ENCODE measurements around the gene VGLL2.
"Not testable (repeated sequence)": the region's sequence is repeated elsewhere in the genome, so short reads cannot be mapped to it uniquely, and the experiment has no call there.

VGLL2 gene

GRCh38 chr6:117265410-117266256 is at the start of gene VGLL2:
Gene VGLL2, plus strand, starts transcription at chr6:117265558. Its CDS starts 206 bp downstream, at chr6:117265764.
- DNase-seq (ENCODE audit: low spot score), result no peak

- DNase-seq (ENCODE audit: low spot score), result no peak
These were observed 42.5 kb upstream of the VGLL2 start for GRCh38 chr6:117222861-117223260.

- DNase-seq (ENCODE audit: low spot score), result no peak
These were observed 38.6 kb upstream of the VGLL2 start for GRCh38 chr6:117226778-117227177.

- DNase-seq (ENCODE audit: low spot score), result no peak
These were observed 38.0 kb upstream of the VGLL2 start for GRCh38 chr6:117227245-117227962.

- no peak for DNase-seq (ENCODE audit: low spot score)
These were observed 37.2 kb upstream of the VGLL2 start for GRCh38 chr6:117228202-117228601.

- no peak for DNase-seq (ENCODE audit: low spot score)
These were observed 35.5 kb upstream of the VGLL2 start for GRCh38 chr6:117229870-117230269.

GRCh38 chr6:117231466-117231865 is 33.9 kb upstream of the VGLL2 start:
- no peak for DNase-seq (ENCODE audit: low spot score)

- DNase-seq (ENCODE audit: low spot score), result no peak
These were observed 33.2 kb upstream of the VGLL2 start for GRCh38 chr6:117232196-117232595.

- DNase-seq (ENCODE audit: low spot score), result no peak
These were observed 32.2 kb upstream of the VGLL2 start for GRCh38 chr6:117233145-117233544.

GRCh38 chr6:117237561-117237960 is 27.8 kb upstream of the VGLL2 start:
- DNase-seq (ENCODE audit: low spot score), result no peak

- DNase-seq (ENCODE audit: low spot score), result not testable (repeated sequence)
These were observed 20.8 kb upstream of the VGLL2 start for GRCh38 chr6:117244571-117244970.

GRCh38 chr6:117244979-117245378 is 20.4 kb upstream of the VGLL2 start:
- DNase-seq (ENCODE audit: low spot score), result not testable (repeated sequence)

GRCh38 chr6:117253785-117254184 is 11.6 kb upstream of the VGLL2 start:
- no peak for DNase-seq (ENCODE audit: low spot score)

- DNase-seq (ENCODE audit: low spot score), result no peak
These were observed 2.6 kb upstream of the VGLL2 start for GRCh38 chr6:117262799-117263198.

GRCh38 chr6:117263353-117263927 is 1.9 kb upstream of the VGLL2 start:
- DNase-seq (ENCODE audit: low spot score), result no peak

GRCh38 chr6:117264369-117264691 is 1.0 kb upstream of the VGLL2 start:
- DNase-seq (ENCODE audit: low spot score), result no peak

- DNase-seq (ENCODE audit: low spot score), result no peak
These were observed 507 bp upstream of the VGLL2 start for GRCh38 chr6:117264692-117265409.

GRCh38 chr6:117266257-117267053 is 1.1 kb downstream of the VGLL2 start:
- no peak for DNase-seq (ENCODE audit: low spot score)

- DNase-seq (ENCODE audit: low spot score), result no peak
These were observed 1.6 kb downstream of the VGLL2 start for GRCh38 chr6:117267054-117267347.

GRCh38 chr6:117267766-117268534 is 2.6 kb downstream of the VGLL2 start:
- DNase-seq (ENCODE audit: low spot score), result no peak

GRCh38 chr6:117268924-117269323 is 3.6 kb downstream of the VGLL2 start:
- DNase-seq (ENCODE audit: low spot score), result no peak
